ENCODE results near the gene CTPS2.

Gene CTPS2

DNA sequence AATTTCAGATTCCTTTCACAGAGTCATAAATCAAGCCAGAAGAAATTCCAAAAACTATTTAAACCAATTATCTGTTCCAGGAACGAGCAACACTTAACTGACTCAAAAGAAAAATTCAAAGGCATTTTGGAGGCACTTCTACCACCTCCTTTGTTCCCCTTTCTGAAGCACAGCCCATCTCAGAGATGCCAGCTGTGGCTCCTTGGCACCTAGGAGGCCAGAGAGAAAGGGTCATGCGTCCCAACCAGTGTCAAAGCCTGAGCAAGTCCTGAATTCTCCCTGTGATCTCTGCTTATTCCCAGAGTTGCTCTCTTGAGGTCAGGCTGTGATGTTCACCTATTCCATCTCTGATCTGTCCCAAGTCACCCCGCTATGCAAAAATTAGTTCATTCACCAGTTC, 167.5 kb downstream of the CTPS2 start:
- no peak for DNase-seq

Measured in COR-L47 (cell line).